NCI-H526 (cell line): ENCODE data around the gene MCM10.
"Not testable (repeated sequence)": the region's sequence is repeated elsewhere in the genome, so short reads cannot be mapped to it uniquely, and the experiment has no call there.

ENCODE experiments used
- DNase-seq, 2 experiments: peaks; one replicate each; lab custom pipeline; 2025; lab: John Stamatoyannopoulos, UW

The MCM10 gene

GRCh38 chr10:13160934-13161856 lies at the start of gene MCM10:
Gene MCM10 (plus strand): TSS chr10:13161558. CDS start chr10:13164203, 2,645 bp downstream.
- peak; percentile 95 to 98 for DNase-seq

- DNase-seq = no peak
These were observed 47.8 kb upstream of the MCM10 start for GRCh38 chr10:13113544-13113943.

DNA sequence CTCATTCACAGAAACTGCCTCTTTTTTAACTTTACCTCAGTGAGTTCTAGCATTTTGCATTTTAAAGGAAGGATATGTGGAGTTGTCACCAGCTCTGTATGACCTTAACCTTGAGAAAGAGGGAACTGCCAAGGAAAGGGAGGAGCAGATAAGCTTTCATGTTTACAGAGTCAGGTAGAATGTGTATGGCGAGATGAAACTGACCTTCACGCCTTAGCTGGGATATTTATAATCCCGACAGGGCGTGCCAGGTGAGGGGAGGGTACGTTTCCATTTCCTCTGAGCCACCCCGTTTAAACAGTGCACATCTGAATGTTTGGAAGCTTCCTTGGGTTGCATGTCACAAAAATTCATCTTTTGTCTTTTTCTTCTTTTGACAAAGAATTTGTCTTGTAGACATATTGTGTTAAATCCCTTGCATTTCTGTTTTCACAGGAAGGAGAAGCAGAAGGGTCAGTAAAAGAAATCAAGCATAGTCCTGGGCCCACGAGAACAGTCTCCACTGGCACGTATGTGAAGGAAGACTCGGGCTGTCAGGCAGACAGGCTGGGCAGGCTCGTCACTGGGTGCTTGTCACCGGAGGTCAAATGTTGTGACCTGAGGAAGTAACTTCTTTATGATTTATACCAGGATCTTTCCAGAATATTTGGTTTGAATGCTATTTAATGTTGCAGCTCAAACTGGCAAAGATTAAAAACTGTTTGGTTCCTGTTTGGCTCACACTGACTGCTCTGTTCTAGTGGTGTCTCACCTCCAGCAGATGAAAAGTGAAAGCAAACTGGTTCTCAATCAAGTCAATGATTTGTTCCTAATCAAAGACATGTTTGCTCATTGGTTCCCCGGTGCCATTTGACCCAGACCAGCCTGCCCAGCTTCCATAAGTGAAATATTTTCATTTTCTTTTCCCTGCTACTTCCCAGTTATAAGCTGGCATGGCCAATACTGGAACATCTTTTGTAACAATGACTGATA lies 45.2 kb upstream of the MCM10 start:
- no peak for DNase-seq

GRCh38 chr10:13117841-13118783 lies 43.2 kb upstream of the MCM10 start:
- DNase-seq = no peak

- DNase-seq = no peak
These were observed 42.5 kb upstream of the MCM10 start for GRCh38 chr10:13118784-13119410.

- DNase-seq = no peak
These were observed 40.4 kb upstream of the MCM10 start for GRCh38 chr10:13120786-13121499.

GRCh38 chr10:13121500-13121854 lies 39.9 kb upstream of the MCM10 start:
- no peak for DNase-seq

DNA sequence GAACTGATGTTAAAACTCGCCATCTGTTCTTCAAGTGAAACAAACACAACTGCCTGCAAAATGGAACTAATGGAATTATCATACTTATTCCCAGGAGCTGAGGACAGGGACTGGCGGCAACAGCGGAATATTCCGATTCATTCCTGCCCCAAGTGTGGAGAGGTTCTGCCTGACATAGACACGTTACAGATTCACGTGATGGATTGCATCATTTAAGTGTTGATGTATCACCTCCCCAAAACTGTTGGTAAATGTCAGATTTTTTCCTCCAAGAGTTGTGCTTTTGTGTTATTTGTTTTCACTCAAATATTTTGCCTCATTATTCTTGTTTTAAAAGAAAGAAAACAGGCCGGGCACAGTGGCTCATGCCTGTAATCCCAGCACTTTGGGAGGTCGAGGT lies 24.7 kb upstream of the MCM10 start:
- DNase-seq = no peak

- DNase-seq = no peak
These were observed 22.2 kb upstream of the MCM10 start for GRCh38 chr10:13139150-13139549.

- DNase-seq = no peak
These were observed 21.7 kb upstream of the MCM10 start for GRCh38 chr10:13139676-13140075.

GRCh38 chr10:13140627-13141190 lies 20.6 kb upstream of the MCM10 start:
- no peak for DNase-seq

GRCh38 chr10:13143766-13144165 lies 17.6 kb upstream of the MCM10 start:
- DNase-seq = no peak

- DNase-seq = no peak
These were observed 16.5 kb upstream of the MCM10 start for GRCh38 chr10:13144814-13145213.

- no peak for DNase-seq
These were observed 15.0 kb upstream of the MCM10 start for GRCh38 chr10:13146379-13146778.

- no peak for DNase-seq
These were observed 14.2 kb upstream of the MCM10 start for GRCh38 chr10:13147161-13147560.

GRCh38 chr10:13152296-13152695 lies 9.1 kb upstream of the MCM10 start:
- DNase-seq = no peak

DNA sequence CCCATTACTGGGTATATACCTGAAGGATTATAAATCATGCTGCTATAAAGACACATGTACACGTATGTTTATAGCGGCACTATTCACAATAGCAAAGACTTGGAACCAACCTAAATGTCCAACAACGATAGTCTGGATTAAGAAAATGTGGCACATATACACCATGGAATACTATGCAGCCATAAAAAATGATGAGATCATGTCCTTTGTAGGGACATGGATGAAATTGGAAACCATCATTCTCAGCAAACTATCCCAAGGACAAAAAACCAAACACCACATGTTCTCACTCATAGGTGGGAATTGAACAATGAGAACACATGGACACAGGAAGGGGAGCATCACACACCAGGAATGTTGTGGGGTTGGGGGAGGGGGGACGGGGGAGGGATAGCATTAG lies 5.5 kb upstream of the MCM10 start:
- DNase-seq = not testable (repeated sequence)

- no peak for DNase-seq
These were observed 3.0 kb upstream of the MCM10 start for GRCh38 chr10:13158401-13158800.

DNA sequence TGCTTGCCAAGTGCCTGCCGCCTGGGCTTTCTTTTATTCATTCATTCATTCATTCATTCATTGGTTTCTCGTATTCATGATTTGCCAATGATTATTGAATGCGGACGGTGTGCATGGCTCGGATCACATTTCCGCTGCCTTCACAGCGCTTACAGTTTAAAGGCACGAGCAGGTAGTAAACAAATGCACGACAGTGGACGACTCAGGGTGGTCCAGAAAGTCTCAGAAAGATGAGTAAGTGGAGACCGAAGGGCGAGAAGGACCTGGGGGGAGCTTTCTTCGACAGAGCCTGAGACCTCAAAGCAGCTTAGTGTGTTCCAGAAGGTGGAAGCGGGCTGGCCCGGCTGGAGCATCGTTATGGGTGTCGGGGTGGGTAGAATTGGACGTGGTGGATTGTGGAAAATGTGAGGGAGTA lies 506 bp downstream of the MCM10 start:
- peak in 1 of 2 experiments; percentile 11 for DNase-seq

- DNase-seq = no peak
These were observed 2.5 kb downstream of the MCM10 start for GRCh38 chr10:13163859-13164258.
